OCI-LY1 (cell line): Measurements from ENCODE around the gene TRAF5.

Experiments
- H2AFZ ChIP-seq: fragments of 200-600 bp; sonication (generic), shearing (Covaris generic); 2 replicates; pipeline ENCODE4 v1.6.0; 2014; ENCODE audit warnings: antibody characterized with exemption, mild to moderate bottlenecking, low read length
- H3F3A ChIP-seq: fragments of 200-600 bp; sonication (generic), shearing (Covaris generic); 2 replicates; pipeline ENCODE4 v1.6.0; 2014; ENCODE audit warnings: mild to moderate bottlenecking, antibody characterized with exemption, low read length, moderate library complexity; ENCODE audit not compliant: insufficient read depth
- H3K27ac ChIP-seq: fragments of 200-600 bp; sonication (generic); 2 replicates; pipeline ENCODE4 v1.5.1; 2014; ENCODE audit warnings: low read length, mixed run types, mild to moderate bottlenecking, low read depth; ENCODE audit not compliant: poor library complexity, severe bottlenecking
- H3K27me3 ChIP-seq: fragments of 200-600 bp; sonication (generic); 2 replicates; pipeline ENCODE4 v1.6.0; 2014; ENCODE audit warnings: antibody characterized with exemption, mild to moderate bottlenecking, low read length, moderate library complexity; ENCODE audit not compliant: insufficient read depth
- H3K36me3 ChIP-seq: fragments of 200-600 bp; sonication (generic); 2 replicates; pipeline ENCODE4 v1.6.1; 2014; ENCODE audit warnings: mild to moderate bottlenecking, antibody characterized with exemption, low read length, moderate library complexity, mixed read lengths; ENCODE audit not compliant: insufficient read depth
- H3K4me1 ChIP-seq: fragments of 200-600 bp; sonication (generic); 2 replicates; pipeline ENCODE4 v1.5.1; 2014; ENCODE audit warnings: mild to moderate bottlenecking, low read length, moderate library complexity; ENCODE audit not compliant: insufficient read depth, severe bottlenecking
- H3K4me2 ChIP-seq: fragments of 200-600 bp; sonication (generic), shearing (Covaris generic); 2 replicates; pipeline ENCODE4 v1.6.1; 2014; ENCODE audit warnings: low read length
- H3K4me3 ChIP-seq: fragments of 200-600 bp; sonication (generic); 2 replicates; pipeline ENCODE4 v1.5.1; 2014; ENCODE audit warnings: low read length, low read depth, mild to moderate bottlenecking, mixed read lengths; ENCODE audit not compliant: poor library complexity, severe bottlenecking
- H3K79me2 ChIP-seq: fragments of 200-600 bp; shearing (Covaris generic); 2 replicates; pipeline ENCODE4 v1.6.1; 2016; ENCODE audit warnings: mixed run types, low read length, mixed read lengths; ENCODE audit not compliant: insufficient read depth
- H3K9ac ChIP-seq: fragments of 200-600 bp; sonication (generic), shearing (Covaris generic); 2 replicates; pipeline ENCODE4 v1.6.1; 2014; ENCODE audit warnings: mild to moderate bottlenecking, low read length, mixed read lengths
- H3K9me2 ChIP-seq: fragments of 200-600 bp; sonication (generic), shearing (Covaris generic); 2 replicates; pipeline ENCODE4 v1.6.1; 2014; ENCODE audit warnings: low read depth, mild to moderate bottlenecking, low read length, mixed read lengths
- H3K9me3 ChIP-seq: fragments of 200-600 bp; shearing (Covaris generic); 2 replicates; pipeline ENCODE4 v1.6.1; 2014; ENCODE audit warnings: low read length, mixed read lengths
- H4K20me1 ChIP-seq: fragments of 200-600 bp; sonication (generic), shearing (Covaris generic); 2 replicates; pipeline ENCODE4 v1.6.0; 2016; ENCODE audit warnings: mild to moderate bottlenecking, low read length; ENCODE audit not compliant: insufficient read depth
- CTCF ChIP-seq: fragments of 200-600 bp; sonication (generic), shearing (Covaris generic); IDR thresholded peaks from 2 replicates; pipeline ENCODE4 v1.5.1; 2017; ENCODE audit warnings: mild to moderate bottlenecking, antibody characterized with exemption, low read length, moderate library complexity, mixed read lengths
- EZH2 ChIP-seq: fragments of 200-600 bp; sonication (generic), shearing (Covaris generic); IDR thresholded peaks from 2 replicates; pipeline ENCODE4 v1.8.0; 2017; ENCODE audit warnings: borderline replicate concordance, mixed run types, mild to moderate bottlenecking, antibody characterized with exemption, low read length, moderate library complexity, mixed read lengths

The TRAF5 gene

GRCh38 chr1:211309617-211310016 is 17.0 kb upstream of the TRAF5 start:
- Histone ChIP-seq H3K9me2 (no peaks in the 10 kb centered on the region), H3K4me2 (no peak overlapping the region), H3K27ac (no peak overlapping the region), H3K4me1 (no peaks in the 10 kb centered on the region), H3K4me3 (no peak overlapping the region), H3K36me3 (peaks cover 42% of the 10 kb centered on the region), H3F3A (no peaks in the 10 kb centered on the region), H2AFZ (no peak overlapping the region), H3K79me2 (no peaks in the 10 kb centered on the region), H3K27me3 (no peaks in the 10 kb centered on the region), H4K20me1 (no peaks in the 10 kb centered on the region), H3K9me3 (no peaks in the 10 kb centered on the region), H3K9ac (no peak overlapping the region)
- TF ChIP-seq CTCF, result no peak
- no peak for TF ChIP-seq EZH2

- no peaks in the 10 kb centered on the region for H3F3A ChIP-seq
- H3K9me3 ChIP-seq, result no peaks in the 10 kb centered on the region
- H3K4me1 ChIP-seq, result no peaks in the 10 kb centered on the region
- TF ChIP-seq CTCF, result no peak
- no peak for TF ChIP-seq EZH2
- no peaks in the 10 kb centered on the region for H4K20me1 ChIP-seq
- no peak overlapping the region for H3K4me2 ChIP-seq
- H3K9me2 ChIP-seq, result no peaks in the 10 kb centered on the region
- no peaks in the 10 kb centered on the region for H3K27me3 ChIP-seq
- no peak overlapping the region for H3K9ac ChIP-seq
- H3K4me3 ChIP-seq, result no peak overlapping the region
- H2AFZ ChIP-seq, result no peak overlapping the region
- H3K36me3 ChIP-seq, result peaks cover 37% of the 10 kb centered on the region
- no peaks in the 10 kb centered on the region for H3K79me2 ChIP-seq
- no peak overlapping the region for H3K27ac ChIP-seq
Measured at GRCh38 chr1:211313392-211313791, 13.2 kb upstream of the TRAF5 start.

GRCh38 chr1:211318576-211319280 is 7.9 kb upstream of the TRAF5 start:
- H2AFZ ChIP-seq, result no peak overlapping the region

More at GRCh38 chr1:211318576-211319280, 7.9 kb upstream of the TRAF5 start:
- Histone ChIP-seq H3F3A (no peaks in the 10 kb centered on the region), H3K27me3 (no peaks in the 10 kb centered on the region), H3K79me2 (no peaks in the 10 kb centered on the region), H3K4me1 (no peaks in the 10 kb centered on the region), H3K9ac (no peak overlapping the region), H3K4me2 (no peak overlapping the region), H3K4me3 (no peak overlapping the region), H3K36me3 (peaks cover 18% of the 10 kb centered on the region), H3K9me3 (no peaks in the 10 kb centered on the region), H3K9me2 (no peaks in the 10 kb centered on the region), H4K20me1 (no peaks in the 10 kb centered on the region), H3K27ac (no peak overlapping the region)
- no peak for TF ChIP-seq EZH2
- peak; percentile 16; the same call in 1 of the 2 replicates for TF ChIP-seq CTCF
